GM23248 (cell line): ENCODE measurements around the gene ABCG4. TPM values are rescaled to one million over a fixed set of nuclear protein-coding genes. Genes with fewer than 3 reads are reported as not detected.
A peak's percentile ranks its signal among the peaks of the same experiment; 100 is the strongest.

Experiments
- DNase-seq: peaks from one replicate; pipeline ENCODE4 v3.0.0-alpha.2; 2015
- H2AFZ ChIP-seq: fragments of 200-600 bp; sonication (generic); 2 replicates; pipeline ENCODE4 v1.6.1; 2016; ENCODE audit warnings: antibody characterized with exemption
- H3F3A ChIP-seq: fragments of 200-600 bp; sonication (generic); 2 replicates; pipeline ENCODE4 v1.6.1; 2016; ENCODE audit warnings: mild to moderate bottlenecking, antibody characterized with exemption, mixed run types; ENCODE audit not compliant: insufficient read depth
- H3K27ac ChIP-seq: fragments of 200-600 bp; sonication (generic); 2 replicates; pipeline ENCODE4 v1.5.1; 2016; ENCODE audit warnings: mild to moderate bottlenecking
- H3K27me3 ChIP-seq: fragments of 200-600 bp; sonication (generic); replicated peaks from 2 replicates; pipeline ENCODE4 v1.6.1; 2016; ENCODE audit warnings: mild to moderate bottlenecking; ENCODE audit not compliant: insufficient read depth
- H3K36me3 ChIP-seq: fragments of 200-600 bp; sonication (generic); 2 replicates; pipeline ENCODE4 v1.6.1; 2016; ENCODE audit warnings: low read depth, mild to moderate bottlenecking
- H3K4me1 ChIP-seq: fragments of 200-600 bp; sonication (generic); 2 replicates; pipeline ENCODE4 v1.6.1; 2016; ENCODE audit warnings: mild to moderate bottlenecking; ENCODE audit not compliant: insufficient read depth
- H3K4me2 ChIP-seq: fragments of 200-600 bp; sonication (generic); one replicate; pipeline ENCODE4 v1.6.1; 2016; ENCODE audit warnings: mild to moderate bottlenecking; ENCODE audit not compliant: unreplicated experiment
- H3K4me3 ChIP-seq: fragments of 200-600 bp; sonication (generic); 2 replicates; pipeline ENCODE4 v1.5.1; 2016; ENCODE audit warnings: mild to moderate bottlenecking
- H3K79me2 ChIP-seq: fragments of 200-600 bp; sonication (generic); 2 replicates; pipeline ENCODE4 v1.6.1; 2016; ENCODE audit warnings: mild to moderate bottlenecking; ENCODE audit not compliant: insufficient read depth
- H3K9ac ChIP-seq: fragments of 200-600 bp; sonication (generic); 2 replicates; pipeline ENCODE4 v1.6.1; 2016; ENCODE audit warnings: mild to moderate bottlenecking
- H3K9me2 ChIP-seq: fragments of 200-600 bp; sonication (generic); 2 replicates; pipeline ENCODE4 v1.6.1; 2016; ENCODE audit warnings: mixed run types, mild to moderate bottlenecking, moderate library complexity; ENCODE audit not compliant: insufficient read depth
- H3K9me3 ChIP-seq: fragments of 200-600 bp; sonication (generic); one replicate; pipeline ENCODE4 v1.6.1; 2017; ENCODE audit warnings: low read depth
- H4K20me1 ChIP-seq: fragments of 200-600 bp; sonication (generic); 2 replicates; pipeline ENCODE4 v1.6.0; 2016; ENCODE audit not compliant: insufficient read depth
- EZH2 ChIP-seq: fragments of 200-600 bp; sonication (generic); IDR thresholded peaks from 2 replicates; pipeline ENCODE4 v1.6.1; 2018; ENCODE audit warnings: antibody characterized with exemption, mild to moderate bottlenecking; ENCODE audit not compliant: insufficient read depth, poor library complexity, severe bottlenecking
- EZH2phosphoT487 ChIP-seq: fragments of 200-600 bp; sonication (generic); IDR thresholded peaks from 2 replicates; pipeline ENCODE4 v1.6.1; 2018; ENCODE audit warnings: antibody characterized with exemption, moderate library complexity, mild to moderate bottlenecking, low read depth; ENCODE audit not compliant: insufficient read depth
- WGBS, 2 experiments: methylation state at CpG; one replicate each; pipeline ENCODE4 v1.1.6; 2015 to 2017; ENCODE audit warnings: low lambda C conversion rate in 2 of 2, low coverage in 1 of 2; ENCODE audit errors: missing lambda C conversion rate in 2 of 2; 5-methylcytosine and 5-hydroxymethylcytosine counted together
- in situ Hi-C: fragments of 300-500 bp; cut with MboI; formaldehyde crosslinking; loops from 2 replicates; pipeline ENCODE4 v1.15.0; 2020
- polyA plus RNA-seq: library from polyadenylated mRNA; unstranded; fragments of >200 nt; fragmentation: Nextera tagmentation; extraction: Ambion mirVana; gene quantifications from 2 replicates; pipeline ENCODE4 v1.2.1, GENCODE V29; 2016
- total RNA-seq: library from RNA; depleted of rRNA; stranded (reverse); fragments of >200 nt; shearing (Covaris generic); gene quantifications from 2 replicates; pipeline ENCODE4 v1.2.3, GENCODE V29; 2014

ABCG4 gene
- total and polyA plus RNA-seq, 2 experiments from 2014 or later = 0.06 TPM; not detected in 1

DNA sequence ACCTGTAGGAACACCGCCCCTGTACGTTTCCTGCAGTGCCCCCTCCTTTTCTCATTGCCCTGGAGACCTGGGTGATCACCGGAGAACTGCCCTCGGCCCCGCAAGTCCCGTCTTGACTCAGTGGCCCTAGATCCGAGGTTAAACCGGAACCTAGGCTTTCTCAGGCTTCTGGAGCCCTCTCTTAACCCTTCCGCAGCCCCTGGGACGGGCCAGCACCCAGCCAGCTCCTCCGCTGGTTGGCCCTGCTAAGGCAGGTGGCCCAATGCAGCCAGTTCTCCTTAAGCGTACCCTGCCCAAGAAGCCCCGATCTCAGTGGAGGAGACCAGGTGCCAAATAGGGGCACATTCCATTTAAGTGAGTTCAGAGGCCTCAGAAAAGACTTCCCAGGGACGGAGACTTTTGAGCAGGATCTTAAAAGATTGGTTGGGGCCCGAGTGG lies 20.4 kb downstream of the ABCG4 start:
- peak; percentile 62 for DNase-seq
- Histone ChIP-seq H3K79me2 (0 out of 2 replicates have a peak, but pooled peaks cover 4% of the 10 kb centered on the region), H3K27me3 (no peaks in the 10 kb centered on the region), H3K27ac (peak overlapping the region; percentile 68), H3K9ac (peak overlapping the region; percentile 93), H4K20me1 (no peaks in the 10 kb centered on the region), H3K4me2 (peak overlapping the region; percentile 72), H3K36me3 (no peaks in the 10 kb centered on the region), H3K9me2 (no peaks in the 10 kb centered on the region), H2AFZ (peak overlapping the region; percentile 91), H3K9me3 (no peaks in the 10 kb centered on the region), H3K4me3 (peak overlapping the region; percentile 78), H3K4me1 (no peaks in the 10 kb centered on the region), H3F3A (0 out of 2 replicates have a peak, but pooled peaks cover 4% of the 10 kb centered on the region)
- no peak for TF ChIP-seq EZH2phosphoT487
- TF ChIP-seq EZH2 = no peak
- WGBS, 2 experiments = 8 to 11% methylated on average over 15 of the region's 15 CpGs
- in situ Hi-C loops = no loop called here

GRCh38 chr11:119172513-119172912 lies 23.7 kb downstream of the ABCG4 start:
- WGBS, 2 experiments = 86 to 96% methylated on average over 2 of the region's 2 CpGs

DNA sequence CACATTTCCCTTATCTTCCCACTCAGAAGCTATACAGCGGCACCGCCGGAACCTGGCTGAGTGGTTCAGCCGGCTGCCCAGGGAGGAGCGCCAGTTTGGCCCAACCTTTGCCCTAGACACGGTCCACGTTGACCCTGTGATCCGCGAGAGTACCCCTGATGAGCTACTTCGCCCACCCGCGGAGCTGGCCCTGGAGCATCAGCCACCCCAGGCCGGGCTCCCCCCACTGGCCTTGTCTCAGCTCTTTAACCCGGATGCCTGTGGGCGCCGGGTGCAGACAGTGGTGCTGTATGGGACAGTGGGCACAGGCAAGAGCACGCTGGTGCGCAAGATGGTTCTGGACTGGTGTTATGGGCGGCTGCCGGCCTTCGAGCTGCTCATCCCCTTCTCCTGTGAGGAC lies 24.6 kb downstream of the ABCG4 start:
- TF ChIP-seq EZH2 (no peak), EZH2phosphoT487 (no peak)
- H3K4me1 ChIP-seq = 0 out of 2 replicates have a peak, but pooled peaks cover 4% of the 10 kb centered on the region
- H3K4me2 ChIP-seq = no peak overlapping the region
- no peak overlapping the region for H3K27ac ChIP-seq
- H3K27me3 ChIP-seq = no peaks in the 10 kb centered on the region
- no peaks in the 10 kb centered on the region for H3K9me3 ChIP-seq
- no peaks in the 10 kb centered on the region for H3F3A ChIP-seq
- H4K20me1 ChIP-seq = no peaks in the 10 kb centered on the region
- no peak overlapping the region for H3K9ac ChIP-seq
- 0 out of 2 replicates have a peak, but pooled peaks cover 4% of the 10 kb centered on the region for H3K79me2 ChIP-seq
- no peak overlapping the region for H2AFZ ChIP-seq
- H3K36me3 ChIP-seq = no peaks in the 10 kb centered on the region
- no peak for DNase-seq
- H3K4me3 ChIP-seq = no peak overlapping the region
- H3K9me2 ChIP-seq = no peaks in the 10 kb centered on the region
- WGBS, 2 experiments = 88 to 94% methylated on average over 20 to 21 of the region's 21 CpGs
- in situ Hi-C loops = no loop called here

More at GRCh38 chr11:119172513-119172912, 23.7 kb downstream of the ABCG4 start:
- no peak overlapping the region for H3K27ac ChIP-seq
- no peaks in the 10 kb centered on the region for H4K20me1 ChIP-seq
- H3K36me3 ChIP-seq = no peaks in the 10 kb centered on the region
- H3K4me3 ChIP-seq = no peak overlapping the region
- H3K9ac ChIP-seq = no peak overlapping the region
- no peak overlapping the region for H2AFZ ChIP-seq
- H3F3A ChIP-seq = no peaks in the 10 kb centered on the region
- no peaks in the 10 kb centered on the region for H3K27me3 ChIP-seq
- no peak for DNase-seq
- in situ Hi-C loops = no loop called here
- H3K79me2 ChIP-seq = 0 out of 2 replicates have a peak, but pooled peaks cover 4% of the 10 kb centered on the region
- no peaks in the 10 kb centered on the region for H3K9me3 ChIP-seq
- H3K4me1 ChIP-seq = 0 out of 2 replicates have a peak, but pooled peaks cover 4% of the 10 kb centered on the region
- TF ChIP-seq EZH2 = no peak
- no peak for TF ChIP-seq EZH2phosphoT487
- H3K4me2 ChIP-seq = no peak overlapping the region
- H3K9me2 ChIP-seq = no peaks in the 10 kb centered on the region

- Histone ChIP-seq H3K4me3 (no peak overlapping the region), H2AFZ (no peak overlapping the region), H3K4me2 (no peak overlapping the region), H4K20me1 (no peaks in the 10 kb centered on the region), H3K4me1 (0 out of 2 replicates have a peak, but pooled peaks cover 4% of the 10 kb centered on the region), H3F3A (no peaks in the 10 kb centered on the region), H3K27me3 (no peaks in the 10 kb centered on the region), H3K9me2 (no peaks in the 10 kb centered on the region), H3K36me3 (no peaks in the 10 kb centered on the region), H3K9ac (no peak overlapping the region), H3K79me2 (no peaks in the 10 kb centered on the region), H3K9me3 (no peaks in the 10 kb centered on the region), H3K27ac (no peak overlapping the region)
- peak; percentile 58 for DNase-seq
- 44 to 50% methylated on average over 6 of the region's 6 CpGs for WGBS, 2 experiments
- in situ Hi-C loops = no loop called here
- no peak for TF ChIP-seq EZH2phosphoT487
- no peak for TF ChIP-seq EZH2
These were observed 26.7 kb downstream of the ABCG4 start for GRCh38 chr11:119175493-119176077.
